DND-41 (cell line): ENCODE results near the gene DPY19L1.
"Not testable (repeated sequence)": the region's sequence is repeated elsewhere in the genome, so short reads cannot be mapped to it uniquely, and the experiment has no call there.

Source experiments
- CTCF ChIP-seq: IDR thresholded peaks from 2 replicates; pipeline ENCODE4 v1.5.1; 2012; ENCODE audit warnings: borderline replicate concordance, low read length, moderate library complexity, mild to moderate bottlenecking; ENCODE audit not compliant: poor library complexity, severe bottlenecking; ENCODE audit errors: extremely low read depth
- EZH2 ChIP-seq: IDR thresholded peaks from 3 replicates; pipeline ENCODE4 v1.6.1; 2012; ENCODE audit warnings: borderline replicate concordance, low read depth, mild to moderate bottlenecking, moderate library complexity, low read length, inconsistent platforms; ENCODE audit not compliant: severe bottlenecking

DNA sequence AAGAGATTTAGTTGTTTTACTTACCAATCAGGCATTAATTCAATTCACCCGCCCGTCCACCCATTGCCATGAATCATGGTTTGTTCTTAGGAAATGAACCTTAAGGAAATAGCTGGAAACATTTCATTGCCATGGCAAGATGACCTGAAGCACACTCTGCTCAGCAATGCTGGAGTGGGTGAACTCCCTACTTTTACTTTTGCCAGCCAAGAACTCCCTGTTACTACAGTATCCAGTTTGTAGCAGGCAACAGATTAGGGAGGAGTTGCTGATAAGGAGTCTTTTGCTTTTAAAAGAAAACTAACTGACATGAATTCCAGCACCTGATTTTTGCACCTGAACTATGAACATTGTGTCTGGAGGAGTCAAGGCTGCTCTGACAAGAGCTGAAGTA, 10.6 kb upstream of the DPY19L1 start:
- TF ChIP-seq CTCF, EZH2: not testable (repeated sequence)
